Measurements from ENCODE around the gene TMEM117.

TMEM117 gene

DNA sequence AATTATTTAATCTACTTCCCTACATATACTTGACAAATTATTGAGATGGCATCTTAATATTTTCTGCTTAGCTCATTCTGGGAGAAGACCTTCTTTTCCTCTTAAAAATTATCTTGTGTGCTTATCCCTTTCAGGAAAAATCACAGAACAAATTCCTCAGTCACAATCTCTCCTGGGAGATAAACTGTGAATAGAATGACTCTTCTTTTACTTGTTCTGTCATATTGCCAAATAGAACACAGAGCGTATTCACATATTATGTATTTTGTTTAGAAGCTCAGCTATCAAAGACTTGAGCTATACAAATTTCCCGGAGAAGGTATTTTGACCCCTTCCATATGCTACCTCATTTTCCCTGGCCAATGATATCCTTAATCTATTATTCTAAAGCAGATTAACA is 146.7 kb downstream of the TMEM117 start:
- TF ChIP-seq, protein P1, sequence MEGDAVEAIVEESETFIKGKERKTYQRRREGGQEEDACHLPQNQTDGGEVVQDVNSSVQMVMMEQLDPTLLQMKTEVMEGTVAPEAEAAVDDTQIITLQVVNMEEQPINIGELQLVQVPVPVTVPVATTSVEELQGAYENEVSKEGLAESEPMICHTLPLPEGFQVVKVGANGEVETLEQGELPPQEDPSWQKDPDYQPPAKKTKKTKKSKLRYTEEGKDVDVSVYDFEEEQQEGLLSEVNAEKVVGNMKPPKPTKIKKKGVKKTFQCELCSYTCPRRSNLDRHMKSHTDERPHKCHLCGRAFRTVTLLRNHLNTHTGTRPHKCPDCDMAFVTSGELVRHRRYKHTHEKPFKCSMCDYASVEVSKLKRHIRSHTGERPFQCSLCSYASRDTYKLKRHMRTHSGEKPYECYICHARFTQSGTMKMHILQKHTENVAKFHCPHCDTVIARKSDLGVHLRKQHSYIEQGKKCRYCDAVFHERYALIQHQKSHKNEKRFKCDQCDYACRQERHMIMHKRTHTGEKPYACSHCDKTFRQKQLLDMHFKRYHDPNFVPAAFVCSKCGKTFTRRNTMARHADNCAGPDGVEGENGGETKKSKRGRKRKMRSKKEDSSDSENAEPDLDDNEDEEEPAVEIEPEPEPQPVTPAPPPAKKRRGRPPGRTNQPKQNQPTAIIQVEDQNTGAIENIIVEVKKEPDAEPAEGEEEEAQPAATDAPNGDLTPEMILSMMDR (IDR thresholded peaks at IDR 0.05; ENCODE audit: low read length), result no peak
- no peak for TF ChIP-seq EZH2 (IDR thresholded peaks at IDR 0.05; ENCODE audit: borderline replicate concordance, low read length)
- Histone ChIP-seq H2AFZ (ENCODE audit: low read length) (no peak overlapping the region), H3K27ac (ENCODE audit: low read depth, low read length, poor library complexity, severe bottlenecking) (no peak overlapping the region), H3K4me1 (ENCODE audit: insufficient read depth, low read length, severe bottlenecking) (no peaks in the 10 kb centered on the region), H3K9me3 (ENCODE audit: low read length) (peaks cover 2% of the 10 kb centered on the region; the same call in 1 of the 2 replicates), H4K20me1 (ENCODE audit: insufficient read depth, low read length) (no peaks in the 10 kb centered on the region), H3K4me2 (ENCODE audit: low read length) (no peak overlapping the region), H3K4me3 (ENCODE audit: low read depth, low read length, poor library complexity, severe bottlenecking) (no peak overlapping the region), H3K9ac (ENCODE audit: low read length) (no peak overlapping the region), H3K27me3 (ENCODE audit: insufficient read depth, low read length) (no peaks in the 10 kb centered on the region), H3K36me3 (ENCODE audit: insufficient read depth, low read length) (no peaks in the 10 kb centered on the region), H3F3A (ENCODE audit: insufficient read depth, low read length) (no peaks in the 10 kb centered on the region), H3K9me2 (ENCODE audit: low read depth, low read length) (no peaks in the 10 kb centered on the region), H3K79me2 (ENCODE audit: insufficient read depth, low read length) (no peaks in the 10 kb centered on the region)

DNA sequence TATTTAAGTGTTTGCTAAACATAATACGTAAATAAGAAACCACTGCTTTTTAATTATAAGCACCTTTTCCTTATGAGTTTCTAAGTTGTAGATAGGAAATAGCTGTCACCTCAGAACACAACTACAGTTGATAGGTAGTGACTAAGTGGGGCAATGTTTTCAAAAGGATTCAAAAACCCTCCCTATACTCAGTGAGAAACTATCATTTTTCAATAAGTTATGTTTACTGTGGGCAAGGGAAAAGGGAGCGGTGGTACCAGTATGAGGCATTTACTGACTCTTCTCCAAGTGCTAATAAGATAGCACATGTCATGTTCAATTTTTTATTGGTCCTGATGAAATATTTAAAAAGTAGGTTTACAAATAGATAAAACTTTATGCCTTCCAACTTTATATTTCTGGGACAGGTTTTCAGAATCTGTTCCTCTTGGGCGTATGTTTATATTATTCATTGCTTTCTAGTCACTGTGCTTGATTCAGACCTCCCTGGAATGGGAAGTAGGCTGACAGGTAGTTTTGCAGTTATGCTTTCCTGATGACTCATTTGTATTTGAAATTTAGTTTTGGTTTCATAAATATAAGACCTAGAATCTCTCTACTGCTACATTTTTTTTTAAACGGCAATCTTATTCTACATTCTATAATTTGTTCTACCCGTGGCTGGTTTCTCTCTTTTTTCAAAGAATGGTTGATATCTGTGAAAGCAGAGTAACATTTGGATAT is 153.1 kb downstream of the TMEM117 start:
- no peaks in the 10 kb centered on the region for H4K20me1 ChIP-seq (ENCODE audit: insufficient read depth, low read length)
- no peaks in the 10 kb centered on the region for H3K79me2 ChIP-seq (ENCODE audit: insufficient read depth, low read length)
- TF ChIP-seq EZH2 (IDR thresholded peaks at IDR 0.05; ENCODE audit: borderline replicate concordance, low read length), result no peak
- TF ChIP-seq, protein P1 (IDR thresholded peaks at IDR 0.05; ENCODE audit: low read length), result no peak
- no peak overlapping the region for H3K4me2 ChIP-seq (ENCODE audit: low read length)
- H3K36me3 ChIP-seq (ENCODE audit: insufficient read depth, low read length), result no peaks in the 10 kb centered on the region
- H3K4me1 ChIP-seq (ENCODE audit: insufficient read depth, low read length, severe bottlenecking), result no peaks in the 10 kb centered on the region
- H3K9me3 ChIP-seq (ENCODE audit: low read length), result no peaks in the 10 kb centered on the region
- no peak overlapping the region for H2AFZ ChIP-seq (ENCODE audit: low read length)
- H3K4me3 ChIP-seq (ENCODE audit: low read depth, low read length, poor library complexity, severe bottlenecking), result no peak overlapping the region
- no peaks in the 10 kb centered on the region for H3K9me2 ChIP-seq (ENCODE audit: low read depth, low read length)
- no peak overlapping the region for H3K9ac ChIP-seq (ENCODE audit: low read length)
- H3F3A ChIP-seq (ENCODE audit: insufficient read depth, low read length), result no peaks in the 10 kb centered on the region
- H3K27me3 ChIP-seq (ENCODE audit: insufficient read depth, low read length), result no peaks in the 10 kb centered on the region
- H3K27ac ChIP-seq (ENCODE audit: low read depth, low read length, poor library complexity, severe bottlenecking), result no peak overlapping the region

DNA sequence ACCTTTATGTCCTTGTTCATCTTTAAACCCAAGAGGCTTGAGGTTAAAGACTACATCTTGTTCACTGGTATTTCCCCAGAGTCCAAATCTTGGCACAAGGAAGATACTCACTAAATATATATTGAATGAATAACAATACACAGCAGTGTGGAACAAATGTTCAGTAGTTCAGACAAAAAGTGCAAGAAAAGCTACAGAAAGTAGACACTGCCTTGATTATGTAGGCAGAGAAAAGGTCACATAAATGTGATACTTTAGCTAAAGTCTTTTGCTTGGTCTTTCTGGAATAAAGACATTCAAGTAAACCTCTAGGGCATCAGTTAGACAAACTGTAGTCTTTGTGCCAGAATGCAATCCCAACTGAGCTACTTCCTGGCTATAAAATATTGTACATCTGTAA is 157.0 kb downstream of the TMEM117 start:
- no peaks in the 10 kb centered on the region for H3K79me2 ChIP-seq (ENCODE audit: insufficient read depth, low read length)
- no peaks in the 10 kb centered on the region for H3F3A ChIP-seq (ENCODE audit: insufficient read depth, low read length)
- no peaks in the 10 kb centered on the region for H3K9me3 ChIP-seq (ENCODE audit: low read length)
- H3K4me3 ChIP-seq (ENCODE audit: low read depth, low read length, poor library complexity, severe bottlenecking), result no peak overlapping the region
- no peak overlapping the region for H3K27ac ChIP-seq (ENCODE audit: low read depth, low read length, poor library complexity, severe bottlenecking)
- no peak overlapping the region for H3K4me2 ChIP-seq (ENCODE audit: low read length)
- H2AFZ ChIP-seq (ENCODE audit: low read length), result no peak overlapping the region
- H3K9me2 ChIP-seq (ENCODE audit: low read depth, low read length), result no peaks in the 10 kb centered on the region
- H4K20me1 ChIP-seq (ENCODE audit: insufficient read depth, low read length), result no peaks in the 10 kb centered on the region
- H3K4me1 ChIP-seq (ENCODE audit: insufficient read depth, low read length, severe bottlenecking), result no peaks in the 10 kb centered on the region
- TF ChIP-seq, protein P1 (IDR thresholded peaks at IDR 0.05; ENCODE audit: low read length), result no peak
- no peak for TF ChIP-seq EZH2 (IDR thresholded peaks at IDR 0.05; ENCODE audit: borderline replicate concordance, low read length)
- H3K27me3 ChIP-seq (ENCODE audit: insufficient read depth, low read length), result no peaks in the 10 kb centered on the region
- no peak overlapping the region for H3K9ac ChIP-seq (ENCODE audit: low read length)
- H3K36me3 ChIP-seq (ENCODE audit: insufficient read depth, low read length), result no peaks in the 10 kb centered on the region

Measured in OCI-LY1 (cell line).